IMR-90 (cell line): Measurements from ENCODE around the gene KCNK6.

ENCODE experiments used
- CHD1 ChIP-seq: IDR thresholded peaks from 2 replicates; pipeline ENCODE4 v1.6.1; 2012; ENCODE audit warnings: low read depth, low read length, improper control_type of control experiment
- CTCF ChIP-seq: conservative IDR thresholded peaks from 2 replicates; pipeline ENCODE4 v1.5.1; 2012; ENCODE audit warnings: mild to moderate bottlenecking, low read depth, low read length, improper control_type of control experiment
- ELK1 ChIP-seq: fragments of 150-350 bp; IDR thresholded peaks from 2 replicates; pipeline ENCODE4 v1.6.1; 2016; ENCODE audit warnings: low read depth, mild to moderate bottlenecking, low read length, moderate library complexity, borderline replicate concordance
- FOS ChIP-seq: fragments of 150-350 bp; IDR thresholded peaks from 2 replicates; pipeline ENCODE4 v1.6.1; 2016; ENCODE audit warnings: low read depth, low read length
- MAFK ChIP-seq: IDR thresholded peaks from 2 replicates; pipeline ENCODE4 v1.6.1; 2012; ENCODE audit warnings: low read depth, low read length, improper control_type of control experiment
- MXI1 ChIP-seq: IDR thresholded peaks from 2 replicates; pipeline ENCODE4 v1.6.1; 2012; ENCODE audit warnings: low read depth, mild to moderate bottlenecking, low read length, moderate library complexity, borderline replicate concordance
- NFE2L2 ChIP-seq: fragments of 150-350 bp; IDR thresholded peaks from 2 replicates; pipeline ENCODE4 v1.6.1; 2016; ENCODE audit warnings: low read depth, mild to moderate bottlenecking, low read length
- POLR2A ChIP-seq: IDR thresholded peaks from 2 replicates; pipeline ENCODE4 v1.6.1; 2012; ENCODE audit warnings: mild to moderate bottlenecking, low read depth, low read length
- RAD21 ChIP-seq: IDR thresholded peaks from 2 replicates; pipeline ENCODE4 v1.6.1; 2012; ENCODE audit warnings: low read length, improper control_type of control experiment
- RCOR1 ChIP-seq: IDR thresholded peaks from 2 replicates; pipeline ENCODE4 v1.6.1; 2012; ENCODE audit warnings: mild to moderate bottlenecking, low read length, improper control_type of control experiment; ENCODE audit not compliant: insufficient replicate concordance
- RFX5 ChIP-seq: IDR thresholded peaks from 2 replicates; pipeline ENCODE4 v1.8.0; 2012; ENCODE audit warnings: low read depth, mild to moderate bottlenecking, low read length, moderate library complexity
- SMC3 ChIP-seq: fragments of 150-350 bp; IDR thresholded peaks from 2 replicates; pipeline ENCODE4 v1.6.1; 2016; ENCODE audit warnings: low read depth, mild to moderate bottlenecking, antibody characterized with exemption, low read length, moderate library complexity
- USF2 ChIP-seq: fragments of 150-350 bp; IDR thresholded peaks from 2 replicates; pipeline ENCODE4 v1.6.1; 2017; ENCODE audit warnings: mild to moderate bottlenecking, antibody characterized with exemption, low read length, low read depth

GRCh38 chr19:38331728-38332127 lies 12.1 kb downstream of the KCNK6 start:
- TF ChIP-seq POLR2A (no peak), SMC3 (no peak), CTCF (no peak), RAD21 (no peak), RFX5 (no peak), MXI1 (no peak), ELK1 (no peak), FOS (no peak), NFE2L2 (no peak), RCOR1 (no peak), MAFK (no peak), USF2 (no peak), CHD1 (no peak)
